PC-3 (cell line): ENCODE measurements around the gene DHRS2. TPM values are rescaled to one million over a fixed set of nuclear protein-coding genes. Genes with fewer than 3 reads are reported as not detected.

Source experiments
- ATAC-seq: fragments of 200-7000 bp; cut with Tn5 transposase; 2 replicates; pipeline ENCODE4 v1.9.1; 2020; ENCODE audit warnings: mild to moderate bottlenecking, moderate library complexity
- BruUV-seq: library from RNA; stranded (reverse); fragments of 400-500 nt; replicated peaks from 2 replicates; lab custom pipeline; 2021; lab: Mats Ljungman, UMichigan
- CTCF ChIA-PET: fragments of 300-600 bp; sonication (Branson Sonifier 250); formaldehyde crosslinking; loops from one replicate; lab custom pipeline; 2022; ENCODE audit warnings: antibody characterized with exemption; lab: Charles Lee
- POLR2A ChIA-PET: fragments of 300-600 bp; sonication (Branson Sonifier 250); formaldehyde crosslinking; loops from one replicate; lab custom pipeline; 2022; ENCODE audit warnings: antibody characterized with exemption; ENCODE audit not compliant: unreplicated experiment; lab: Charles Lee
- DNase-seq: peaks from one replicate; pipeline ENCODE4 v3.0.0-alpha.2; 2015
- H2AFZ ChIP-seq: fragments of 300-600 bp; sonication (generic); 2 replicates; pipeline ENCODE4 v1.6.0; 2016; ENCODE audit warnings: antibody characterized with exemption, low read length
- H3F3A ChIP-seq: fragments of 300-600 bp; sonication (generic); one replicate; pipeline ENCODE4 v1.6.0; 2017; ENCODE audit warnings: antibody characterized with exemption, low read length, control low read depth, mild to moderate bottlenecking; ENCODE audit not compliant: unreplicated experiment
- H3K27ac ChIP-seq: fragments of 300-600 bp; sonication (generic); 2 replicates; pipeline ENCODE4 v1.5.1; 2016; ENCODE audit warnings: mild to moderate bottlenecking, low read length
- H3K27me3 ChIP-seq: fragments of 300-600 bp; sonication (generic); 2 replicates; pipeline ENCODE4 v1.6.1; 2016; ENCODE audit warnings: low read length, mixed read lengths
- H3K36me3 ChIP-seq: fragments of 300-600 bp; sonication (generic); 2 replicates; pipeline ENCODE4 v1.6.1; 2016; ENCODE audit warnings: low read depth, mixed run types, low read length, mixed read lengths
- H3K4me1 ChIP-seq: fragments of 300-600 bp; sonication (generic); 2 replicates; pipeline ENCODE4 v1.5.1; 2016; ENCODE audit warnings: low read length; ENCODE audit not compliant: insufficient read depth
- H3K4me2 ChIP-seq: fragments of 300-600 bp; sonication (generic); 2 replicates; pipeline ENCODE4 v1.6.0; 2016; ENCODE audit warnings: low read length
- H3K4me3 ChIP-seq: fragments of 300-600 bp; sonication (generic); 2 replicates; pipeline ENCODE4 v1.5.1; 2016; ENCODE audit warnings: mild to moderate bottlenecking, low read length, mixed read lengths
- H3K79me2 ChIP-seq: fragments of 300-600 bp; sonication (generic); 2 replicates; pipeline ENCODE4 v1.6.1; 2017; ENCODE audit warnings: low read length, mixed read lengths
- H3K9ac ChIP-seq: fragments of 300-600 bp; sonication (generic); 2 replicates; pipeline ENCODE4 v1.6.0; 2016; ENCODE audit warnings: mild to moderate bottlenecking, low read length
- H3K9me2 ChIP-seq: fragments of 300-600 bp; sonication (generic); replicated peaks from 2 replicates; pipeline ENCODE4 v1.6.1; 2016; ENCODE audit warnings: mixed run types, low read length, mixed read lengths
- H3K9me3 ChIP-seq: fragments of 300-600 bp; sonication (generic); 2 replicates; pipeline ENCODE4 v1.6.1; 2016; ENCODE audit warnings: low read length, mixed read lengths
- H4K20me1 ChIP-seq: fragments of 300-600 bp; sonication (generic); 2 replicates; pipeline ENCODE4 v1.6.1; 2016; ENCODE audit warnings: low read length, mixed read lengths
- EZH2 ChIP-seq: fragments of 300-600 bp; sonication (generic); IDR thresholded peaks from one replicate; pipeline ENCODE4 v1.6.1; 2017; ENCODE audit warnings: antibody characterized with exemption, mild to moderate bottlenecking, low read length; ENCODE audit not compliant: unreplicated experiment
- EZH2phosphoT487 ChIP-seq: fragments of 300-600 bp; sonication (generic); IDR thresholded peaks from 2 replicates; pipeline ENCODE4 v1.6.1; 2018; ENCODE audit warnings: mild to moderate bottlenecking, antibody characterized with exemption, low read length, borderline replicate concordance
- intact Hi-C: fragments of 100-400 bp; cut with micrococcal nuclease; formaldehyde crosslinking; loops from 2 replicates; pipeline ENCODE4 v1.9.0; 2023
- total RNA-seq: library from RNA; depleted of rRNA; stranded (reverse); fragments of >200 nt; gene quantifications from 2 replicates; pipeline ENCODE4 v1.2.3, GENCODE V29; 2014
- TF ChIP-seq, protein P1 (sequence below): fragments of 300-600 bp; sonication (generic); conservative IDR thresholded peaks from 2 replicates; pipeline ENCODE4 v1.5.1; 2017; ENCODE audit warnings: antibody characterized with exemption, low read depth, mild to moderate bottlenecking, low read length

Gene DHRS2
- total RNA-seq, 1 experiment from 2014 or later, result 40.9 TPM

DNA sequence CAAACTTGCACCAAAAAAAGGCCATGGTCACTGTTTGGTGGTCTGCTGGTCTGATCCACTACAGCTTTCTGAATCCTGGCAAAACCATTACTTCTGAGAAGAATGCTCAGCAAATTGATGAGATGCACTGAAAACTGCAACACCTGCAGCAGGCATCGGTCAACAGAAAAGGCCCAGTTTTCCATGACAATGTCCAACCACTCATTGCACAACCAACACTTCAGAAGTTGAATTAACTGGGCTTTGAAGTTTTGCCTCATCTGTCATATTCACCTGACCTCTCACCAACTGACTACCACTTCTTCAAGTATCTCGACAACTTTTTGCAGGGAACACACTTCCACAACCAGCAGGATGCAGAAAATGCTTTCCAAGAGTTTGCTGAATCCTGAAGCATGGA lies 7.0 kb upstream of the DHRS2 start:
- peaks cover 15% of the 10 kb centered on the region for H3K9me3 ChIP-seq
- H3K36me3 ChIP-seq, result no peaks in the 10 kb centered on the region; the same call in 1 of the 2 replicates
- H3K4me3 ChIP-seq, result no peak overlapping the region
- no peak overlapping the region for H3K9ac ChIP-seq
- no TSS peak for BruUV-seq
- ChIA-PET POLR2A (no interaction called here), CTCF (no interaction called here)
- no peaks in the 10 kb centered on the region for H3K4me1 ChIP-seq
- no peak for TF ChIP-seq EZH2
- TF ChIP-seq EZH2phosphoT487, result no peak
- TF ChIP-seq, protein P1, sequence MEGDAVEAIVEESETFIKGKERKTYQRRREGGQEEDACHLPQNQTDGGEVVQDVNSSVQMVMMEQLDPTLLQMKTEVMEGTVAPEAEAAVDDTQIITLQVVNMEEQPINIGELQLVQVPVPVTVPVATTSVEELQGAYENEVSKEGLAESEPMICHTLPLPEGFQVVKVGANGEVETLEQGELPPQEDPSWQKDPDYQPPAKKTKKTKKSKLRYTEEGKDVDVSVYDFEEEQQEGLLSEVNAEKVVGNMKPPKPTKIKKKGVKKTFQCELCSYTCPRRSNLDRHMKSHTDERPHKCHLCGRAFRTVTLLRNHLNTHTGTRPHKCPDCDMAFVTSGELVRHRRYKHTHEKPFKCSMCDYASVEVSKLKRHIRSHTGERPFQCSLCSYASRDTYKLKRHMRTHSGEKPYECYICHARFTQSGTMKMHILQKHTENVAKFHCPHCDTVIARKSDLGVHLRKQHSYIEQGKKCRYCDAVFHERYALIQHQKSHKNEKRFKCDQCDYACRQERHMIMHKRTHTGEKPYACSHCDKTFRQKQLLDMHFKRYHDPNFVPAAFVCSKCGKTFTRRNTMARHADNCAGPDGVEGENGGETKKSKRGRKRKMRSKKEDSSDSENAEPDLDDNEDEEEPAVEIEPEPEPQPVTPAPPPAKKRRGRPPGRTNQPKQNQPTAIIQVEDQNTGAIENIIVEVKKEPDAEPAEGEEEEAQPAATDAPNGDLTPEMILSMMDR, result no peak
- DNase-seq (no peak), ATAC-seq (no peak)
- H3F3A ChIP-seq, result no peaks in the 10 kb centered on the region
- H3K27ac ChIP-seq, result no peak overlapping the region
- intact Hi-C loops, result no loop called here
- no peaks in the 10 kb centered on the region for H3K9me2 ChIP-seq
- H4K20me1 ChIP-seq, result no peaks in the 10 kb centered on the region
- H2AFZ ChIP-seq, result no peak overlapping the region
- no peak overlapping the region for H3K4me2 ChIP-seq
- H3K27me3 ChIP-seq, result no peaks in the 10 kb centered on the region
- H3K79me2 ChIP-seq, result no peaks in the 10 kb centered on the region

DNA sequence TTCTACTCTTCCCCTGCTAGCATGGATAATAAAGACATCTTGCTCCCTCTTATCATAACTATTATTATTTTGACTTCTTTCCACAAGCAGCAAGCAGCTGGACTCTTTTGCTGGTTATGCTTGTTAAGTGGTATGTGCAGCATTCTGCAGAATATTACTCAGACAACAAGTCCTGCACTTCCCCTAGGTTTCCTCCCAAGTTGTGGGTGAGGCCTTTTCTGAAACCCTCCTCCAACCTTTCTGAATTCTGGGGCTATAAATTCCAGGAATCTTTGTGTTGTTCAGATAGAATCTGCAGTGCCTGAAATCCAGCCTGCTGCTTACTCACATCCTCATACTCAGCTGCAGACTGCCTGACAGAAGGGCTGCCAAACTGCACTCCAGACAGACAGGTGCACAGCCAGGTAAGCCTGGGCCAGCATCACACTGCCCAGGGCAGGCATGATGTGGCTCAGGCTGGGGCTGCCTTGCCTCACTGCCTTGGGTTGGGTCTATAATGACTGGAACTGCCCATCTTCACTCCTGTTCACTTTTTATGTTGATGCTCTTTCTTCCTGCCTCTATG lies 6.2 kb upstream of the DHRS2 start:
- Histone ChIP-seq H2AFZ (no peak overlapping the region), H3K9ac (no peak overlapping the region), H4K20me1 (no peaks in the 10 kb centered on the region), H3K36me3 (no peaks in the 10 kb centered on the region; the same call in 1 of the 2 replicates), H3K9me3 (peaks cover 13% of the 10 kb centered on the region), H3F3A (no peaks in the 10 kb centered on the region), H3K4me1 (no peaks in the 10 kb centered on the region), H3K9me2 (no peaks in the 10 kb centered on the region), H3K4me2 (no peak overlapping the region), H3K4me3 (no peak overlapping the region), H3K79me2 (no peaks in the 10 kb centered on the region), H3K27me3 (no peaks in the 10 kb centered on the region), H3K27ac (no peak overlapping the region)
- intact Hi-C loops, result no loop called here
- CTCF ChIA-PET, result no interaction called here
- peak; percentile 11; the same call in 1 of the 2 replicates for ATAC-seq
- TF ChIP-seq EZH2phosphoT487, result no peak
- TF ChIP-seq, protein P1, result no peak
- no peak for TF ChIP-seq EZH2
- no TSS peak for BruUV-seq
- DNase-seq, result peak; percentile 43
- POLR2A ChIA-PET, result no interaction called here

- H3F3A ChIP-seq, result no peaks in the 10 kb centered on the region
- H3K4me2 ChIP-seq, result no peak overlapping the region
- ATAC-seq (no peak), DNase-seq (no peak)
- ChIA-PET CTCF (no interaction called here), POLR2A (no interaction called here)
- peaks cover 5% of the 10 kb centered on the region for H3K9me3 ChIP-seq
- no peaks in the 10 kb centered on the region for H3K4me1 ChIP-seq
- H3K9me2 ChIP-seq, result no peaks in the 10 kb centered on the region
- TF ChIP-seq EZH2phosphoT487 (no peak), EZH2 (no peak)
- TF ChIP-seq, protein P1, result no peak
- no peak overlapping the region for H3K9ac ChIP-seq
- no peaks in the 10 kb centered on the region for H4K20me1 ChIP-seq
- no peaks in the 10 kb centered on the region; the same call in 1 of the 2 replicates for H3K36me3 ChIP-seq
- intact Hi-C loops, result no loop called here
- H3K27ac ChIP-seq, result no peak overlapping the region
- no peaks in the 10 kb centered on the region for H3K79me2 ChIP-seq
- H3K4me3 ChIP-seq, result no peak overlapping the region
- no peak overlapping the region for H2AFZ ChIP-seq
- BruUV-seq, result no TSS peak
- no peaks in the 10 kb centered on the region for H3K27me3 ChIP-seq
Measured at GRCh38 chr14:23630687-23631086, 5.5 kb upstream of the DHRS2 start.
